Panc1 (cell line): ENCODE measurements around the gene MET. TPM values are rescaled to one million over a fixed set of nuclear protein-coding genes. Genes with fewer than 3 reads are reported as not detected.
A peak's percentile ranks its signal among the peaks of the same experiment; 100 is the strongest.

ENCODE experiments used
- ATAC-seq: fragments of 200-7000 bp; cut with Tn5 transposase; 2 replicates; pipeline ENCODE4 v1.9.1; 2020; ENCODE audit warnings: mild to moderate bottlenecking, moderate library complexity
- BruUV-seq: library from RNA; stranded (reverse); fragments of 400-500 nt; replicated peaks from 2 replicates; lab custom pipeline; 2021; lab: Mats Ljungman, UMichigan
- CTCF ChIA-PET: fragments of 300-600 bp; sonication (Branson Sonifier 250); formaldehyde crosslinking; loops from one replicate; lab custom pipeline; 2022; ENCODE audit warnings: antibody characterized with exemption; lab: Charles Lee
- POLR2A ChIA-PET: fragments of 300-600 bp; sonication (Branson Sonifier 250); formaldehyde crosslinking; loops from one replicate; lab custom pipeline; 2022; ENCODE audit warnings: antibody characterized with exemption; lab: Charles Lee
- DNase-seq: peaks from one replicate; pipeline ENCODE4 v3.0.0-alpha.2; 2010; ENCODE audit warnings: low read depth, low spot score
- H3K27ac ChIP-seq: 2 replicates; pipeline ENCODE4 v1.5.1; 2011; ENCODE audit warnings: mild to moderate bottlenecking, low read length, inconsistent platforms
- H3K27me3 ChIP-seq: fragments of 200-500 bp; sonication (Bioruptor generic); 2 replicates; pipeline ENCODE4 v1.6.0; 2014; ENCODE audit warnings: low read length, inconsistent platforms; ENCODE audit not compliant: control insufficient read depth, insufficient read depth
- H3K36me3 ChIP-seq: fragments of 200-500 bp; sonication (Bioruptor generic); 2 replicates; pipeline ENCODE4 v1.5.1; 2014; ENCODE audit warnings: inconsistent platforms, mild to moderate bottlenecking, low read length, moderate library complexity; ENCODE audit not compliant: control insufficient read depth, insufficient read depth
- H3K4me1 ChIP-seq: 2 replicates; pipeline ENCODE4 v1.5.1; 2011; ENCODE audit warnings: inconsistent platforms, mild to moderate bottlenecking, low read length, moderate library complexity; ENCODE audit not compliant: control insufficient read depth, insufficient read depth
- H3K4me3 ChIP-seq, 2 experiments: 2 replicates each; pipeline ENCODE4 v1.5.1; 2011 to 2012; ENCODE audit warnings: low read depth in 2 of 2, low read length in 2 of 2, mild to moderate bottlenecking in 2 of 2, inconsistent platforms in 1 of 2, moderate library complexity in 1 of 2
- H3K9me3 ChIP-seq: fragments of 200-500 bp; sonication (Bioruptor generic); 2 replicates; pipeline ENCODE4 v1.5.1; 2014; ENCODE audit warnings: low read depth, mild to moderate bottlenecking, inconsistent platforms, low read length, moderate library complexity; ENCODE audit not compliant: control insufficient read depth, insufficient read depth
- CTCF ChIP-seq: fragments of 450-650 bp; IDR thresholded peaks from 2 replicates; pipeline ENCODE4 v1.5.1; 2017; ENCODE audit warnings: mild to moderate bottlenecking
- POLR2AphosphoS5 ChIP-seq: IDR thresholded peaks from 2 replicates; pipeline ENCODE4 v1.6.1; 2012; ENCODE audit warnings: mild to moderate bottlenecking, low read depth, low read length, moderate library complexity
- REST ChIP-seq, 2 experiments: IDR thresholded peaks; 2 replicates each; pipeline ENCODE4 v1.6.1; 2011 to 2012; ENCODE audit warnings: low read depth in 2 of 2, control low read depth in 1 of 2, low read length in 1 of 2, mild to moderate bottlenecking in 1 of 2, moderate library complexity in 1 of 2; ENCODE audit not compliant: insufficient read depth in 1 of 2
- SIN3A ChIP-seq: IDR thresholded peaks from 2 replicates; pipeline ENCODE4 v1.6.1; 2012; ENCODE audit warnings: low read depth, mild to moderate bottlenecking, low read length, moderate library complexity, borderline replicate concordance; ENCODE audit not compliant: insufficient read depth
- TCF7L2 ChIP-seq: IDR thresholded peaks from 2 replicates; pipeline ENCODE4 v1.6.1; 2011; ENCODE audit warnings: mild to moderate bottlenecking, low read depth, low read length, inconsistent platforms
- in situ Hi-C: cut with HindIII; loops from 2 replicates; pipeline ENCODE4 v1.10.0; 2016; ENCODE audit warnings: low sequenced_read_pairs, low pct_unique_long_range_greater_than_20kb
- intact Hi-C: fragments of 100-400 bp; cut with micrococcal nuclease; formaldehyde crosslinking; loops from one replicate; pipeline ENCODE4 v1.10.0; 2022; ENCODE audit not compliant: unreplicated experiment
- total RNA-seq: library from RNA; stranded (reverse); gene quantifications from one replicate; pipeline ENCODE4 v1.2.1, GENCODE V29; 2021; ENCODE audit not compliant: unreplicated experiment

The MET gene
- total RNA-seq, 1 experiment from 2014 or later: 103 TPM

- ChIA-PET CTCF (no interaction called here), POLR2A (no interaction called here)
- in situ Hi-C loops (no loop called here), intact Hi-C loops (no loop called here)
- TF ChIP-seq SIN3A: no peak
- no peak for TF ChIP-seq CTCF
- peaks cover 3% of the 10 kb centered on the region; the same call in 1 of the 2 replicates for H3K36me3 ChIP-seq
- BruUV-seq: no TSS peak
- H3K4me3 ChIP-seq: no peak overlapping the region
- no peaks in the 10 kb centered on the region for H3K27me3 ChIP-seq
- peaks cover 49% of the 10 kb centered on the region for H3K4me1 ChIP-seq
- peak overlapping the region; percentile 10; the same call in 1 of the 2 replicates for H3K27ac ChIP-seq
- ATAC-seq (no peak), DNase-seq (no peak)
- no peaks in the 10 kb centered on the region for H3K9me3 ChIP-seq
Measured at GRCh38 chr7:116675812-116676355, 3.9 kb downstream of the MET start.

GRCh38 chr7:116678780-116679179 lies 6.8 kb downstream of the MET start:
- no peak for ATAC-seq
- no peaks in the 10 kb centered on the region for H3K9me3 ChIP-seq
- CTCF ChIA-PET: no interaction called here
- in situ Hi-C loops (no loop called here), intact Hi-C loops (no loop called here)
- no TSS peak for BruUV-seq
- H3K4me1 ChIP-seq: peaks cover 44% of the 10 kb centered on the region
- no peak overlapping the region for H3K27ac ChIP-seq
- no peak for DNase-seq
- no peaks in the 10 kb centered on the region for H3K36me3 ChIP-seq
- H3K4me3 ChIP-seq: no peak overlapping the region
- H3K27me3 ChIP-seq: no peaks in the 10 kb centered on the region
- POLR2A ChIA-PET: no interaction called here
- no peak for TF ChIP-seq REST (IDR thresholded peaks at IDR 0.05; ENCODE audit: insufficient read depth in 1 of 2, low read depth in 2 of 2, low read length in 1 of 2)
- no peak for TF ChIP-seq TCF7L2
- TF ChIP-seq SIN3A: no peak
- TF ChIP-seq POLR2AphosphoS5: no peak
- no peak for TF ChIP-seq CTCF
